SK-N-SH (cell line): ENCODE results near the gene SCTR. TPM values are rescaled to one million over a fixed set of nuclear protein-coding genes. Genes with fewer than 3 reads are reported as not detected.

Experiments used
- CTCF ChIA-PET: fragments of 300-600, 350-600 bp; formaldehyde crosslinking; extraction: SDS; loops from one replicate; lab custom pipeline; 2021; lab: Yijun Ruan, JAX
- POLR2A ChIA-PET: fragments of 350-600 bp; sonication (Branson Sonifier 250); formaldehyde crosslinking; extraction: SDS; loops from one replicate; lab custom pipeline; 2020; ENCODE audit warnings: antibody characterized with exemption, inconsistent platforms; lab: Yijun Ruan, JAX
- DNase-seq: peaks from one replicate; pipeline ENCODE4 v3.0.0; 2012
- H2AFZ ChIP-seq: fragments of 200-600 bp; sonication (generic); 2 replicates; pipeline ENCODE4 v1.8.1; 2016; ENCODE audit warnings: antibody characterized with exemption, mild to moderate bottlenecking, low read depth
- H3F3A ChIP-seq: fragments of 200-600 bp; sonication (generic); replicated peaks from 2 replicates; pipeline ENCODE3; 2016; ENCODE audit warnings: antibody characterized with exemption, mild to moderate bottlenecking; ENCODE audit not compliant: insufficient read depth
- H3K27ac ChIP-seq, 2 experiments: fragments of 200-500 bp in 1 of 2; fragments of 200-600 bp in 1 of 2; sonication (Bioruptor generic) in 1 of 2; sonication (generic), shearing (Covaris generic) in 1 of 2; 2 replicates each; pipeline versions ENCODE4 v1.5.1 to v1.6.1; 2014 to 2016; ENCODE audit warnings: low read depth in 2 of 2, inconsistent platforms in 1 of 2, low read length in 1 of 2, mild to moderate bottlenecking in 1 of 2, mixed read lengths in 1 of 2
- H3K27me3 ChIP-seq: fragments of 200-600 bp; sonication (generic), shearing (Covaris generic); 2 replicates; pipeline ENCODE4 v1.6.1; 2016; ENCODE audit warnings: mixed run types; ENCODE audit not compliant: insufficient read depth
- H3K36me3 ChIP-seq, 2 experiments: fragments of 200-500 bp in 1 of 2; fragments of 200-600 bp in 1 of 2; sonication (Bioruptor generic) in 1 of 2; sonication (generic) in 1 of 2; replicated peaks in 1 of 2; 2 replicates each; pipeline versions ENCODE3 to v1.5.1; 2014 to 2016; ENCODE audit warnings: low read length in 1 of 2, mild to moderate bottlenecking in 1 of 2; ENCODE audit not compliant: insufficient read depth in 2 of 2, control insufficient read depth in 1 of 2
- H3K4me1 ChIP-seq, 2 experiments: fragments of 200-500 bp in 1 of 2; fragments of 200-600 bp in 1 of 2; sonication (Bioruptor generic) in 1 of 2; sonication (generic), shearing (Covaris generic) in 1 of 2; 2 replicates each; pipeline versions ENCODE4 v1.5.1 to v1.6.1; 2014 to 2016; ENCODE audit warnings: low read depth in 1 of 2, low read length in 1 of 2, mixed run types in 1 of 2; ENCODE audit not compliant: insufficient read depth in 2 of 2, control insufficient read depth in 1 of 2
- H3K4me2 ChIP-seq: fragments of 200-600 bp; sonication (generic), shearing (Covaris generic); 2 replicates; pipeline ENCODE4 v1.6.1; 2017; ENCODE audit warnings: mixed run types
- H3K4me3 ChIP-seq, 2 experiments: fragments of 200-500 bp in 1 of 2; fragments of 200-600 bp in 1 of 2; sonication (Bioruptor generic) in 1 of 2; sonication (generic), shearing (Covaris generic) in 1 of 2; 2 replicates each; pipeline versions ENCODE4 v1.5.1 to v1.8.1; 2014 to 2016; ENCODE audit warnings: low read depth in 2 of 2, inconsistent platforms in 1 of 2, low read length in 1 of 2, mild to moderate bottlenecking in 1 of 2, mixed read lengths in 1 of 2, moderate library complexity in 1 of 2
- H3K79me2 ChIP-seq: fragments of 200-600 bp; sonication (generic); 2 replicates; pipeline ENCODE4 v1.8.1; 2017; ENCODE audit warnings: mild to moderate bottlenecking; ENCODE audit not compliant: insufficient read depth
- H3K9ac ChIP-seq: fragments of 200-600 bp; sonication (generic); 2 replicates; pipeline ENCODE4 v1.6.1; 2017; ENCODE audit warnings: mixed run types
- H3K9me2 ChIP-seq: fragments of 200-600 bp; sonication (generic); 2 replicates; pipeline ENCODE4 v1.6.1; 2017; ENCODE audit warnings: mixed run types
- H3K9me3 ChIP-seq: fragments of 200-600 bp; sonication (generic); 2 replicates; pipeline ENCODE4 v1.6.1; 2017; ENCODE audit warnings: mixed run types, mild to moderate bottlenecking, moderate library complexity
- H4K20me1 ChIP-seq: fragments of 200-600 bp; sonication (generic); 2 replicates; pipeline ENCODE4 v1.6.1; 2017; ENCODE audit warnings: mild to moderate bottlenecking, mixed run types; ENCODE audit not compliant: insufficient read depth
- CTCF ChIP-seq: fragments of 200-600 bp; sonication (generic); IDR thresholded peaks from 2 replicates; pipeline ENCODE4 v1.6.1; 2017; ENCODE audit warnings: antibody characterized with exemption, mild to moderate bottlenecking, moderate library complexity
- FOXJ3 ChIP-seq: sonication (generic); formaldehyde crosslinking; IDR thresholded peaks from 2 replicates; pipeline ENCODE4 v1.5.1; 2020; ENCODE audit warnings: mild to moderate bottlenecking, missing genetic modification reagents
- FOXM1 ChIP-seq: IDR thresholded peaks from 2 replicates; pipeline ENCODE4 v1.4.0; 2012; ENCODE audit warnings: low read depth, mild to moderate bottlenecking
- IRF3 ChIP-seq: fragments of 150-350 bp; IDR thresholded peaks from 2 replicates; pipeline ENCODE4 v1.6.1; 2016; ENCODE audit warnings: mild to moderate bottlenecking, low read depth, low read length
- JUND ChIP-seq: IDR thresholded peaks from 2 replicates; pipeline ENCODE4 v1.4.0; 2012
- NFIC ChIP-seq: IDR thresholded peaks from 2 replicates; pipeline ENCODE4 v1.4.0; 2012; ENCODE audit warnings: borderline replicate concordance
- NRF1 ChIP-seq: IDR thresholded peaks from 2 replicates; pipeline ENCODE4 v1.6.1; 2012; ENCODE audit warnings: low read depth, mild to moderate bottlenecking, low read length
- PBX3 ChIP-seq: IDR thresholded peaks from 2 replicates; pipeline ENCODE4; 2012
- RAD21 ChIP-seq: IDR thresholded peaks from 2 replicates; pipeline ENCODE4 v1.6.1; 2012; ENCODE audit warnings: mild to moderate bottlenecking, low read length
- RCOR1 ChIP-seq: fragments of 150-350 bp; IDR thresholded peaks from 2 replicates; pipeline ENCODE4 v1.6.1; 2017; ENCODE audit warnings: antibody characterized with exemption, low read length
- RFX5 ChIP-seq: IDR thresholded peaks from 2 replicates; pipeline ENCODE4 v1.6.1; 2012; ENCODE audit warnings: mild to moderate bottlenecking, improper control_type of control experiment, low read length
- SMC3 ChIP-seq: IDR thresholded peaks from 2 replicates; pipeline ENCODE4 v1.6.1; 2012; ENCODE audit warnings: low read depth, low read length, improper control_type of control experiment
- TAF1 ChIP-seq: IDR thresholded peaks from 2 replicates; pipeline ENCODE4 v1.6.1; 2012; ENCODE audit warnings: low read depth, mild to moderate bottlenecking, low read length, moderate library complexity, borderline replicate concordance
- TEAD4 ChIP-seq: IDR thresholded peaks from 2 replicates; pipeline ENCODE4 v1.4.0; 2012; ENCODE audit warnings: mild to moderate bottlenecking, borderline replicate concordance; ENCODE audit not compliant: insufficient read depth
- YY1 ChIP-seq: IDR thresholded peaks from 2 replicates; pipeline ENCODE4 v1.4.0; 2012; ENCODE audit warnings: low read depth, mild to moderate bottlenecking
- ZBTB33 ChIP-seq: IDR thresholded peaks from 2 replicates; pipeline ENCODE4 v1.4.0; 2012; ENCODE audit warnings: low read depth, borderline replicate concordance
- WGBS: methylation state at CpG from one replicate; pipeline ENCODE4 v1.1.6; 2017; ENCODE audit warnings: low lambda C conversion rate; 5-methylcytosine and 5-hydroxymethylcytosine counted together
- polyA plus RNA-seq, 3 experiments: library from polyadenylated mRNA; depleted of rRNA; stranded (reverse); fragments of >200 nt; gene quantifications; 2 replicates each; pipeline ENCODE4 v1.2.3, GENCODE V29; 2012
- TF ChIP-seq, protein P1 (sequence below): IDR thresholded peaks from 2 replicates; pipeline ENCODE4 v1.4.0; 2012; ENCODE audit warnings: low read depth

SCTR gene
- polyA plus RNA-seq, 1 of the 3 experiments (the other 2 are of a cell fraction) = not detected

GRCh38 chr2:119436993-119437772, 87.1 kb downstream of the SCTR start (continued):
- TF ChIP-seq CTCF (no peak), RFX5 (no peak), FOXM1 (no peak), JUND (no peak)

GRCh38 chr2:119435953-119436297, 88.4 kb downstream of the SCTR start:
- 93% methylated on average over 4 of the region's 7 CpGs for WGBS
- POLR2A ChIA-PET = no interaction called here
- no peak overlapping the region for H3K9ac ChIP-seq
- H3K9me3 ChIP-seq = no peaks in the 10 kb centered on the region
- no peaks in the 10 kb centered on the region for H3K9me2 ChIP-seq
- H2AFZ ChIP-seq = no peak overlapping the region
- no peaks in the 10 kb centered on the region for H4K20me1 ChIP-seq
- no peak overlapping the region for H3K4me2 ChIP-seq
- peaks cover 22% of the 10 kb centered on the region; the same call in 1 of the 2 replicates for H3K27me3 ChIP-seq
- no peak overlapping the region for H3K27ac ChIP-seq
- DNase-seq = no peak
- TF ChIP-seq NRF1 = no peak
- TF ChIP-seq, protein P1, sequence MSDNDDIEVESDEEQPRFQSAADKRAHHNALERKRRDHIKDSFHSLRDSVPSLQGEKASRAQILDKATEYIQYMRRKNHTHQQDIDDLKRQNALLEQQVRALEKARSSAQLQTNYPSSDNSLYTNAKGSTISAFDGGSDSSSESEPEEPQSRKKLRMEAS = no peak
- TF ChIP-seq RAD21 = no peak
- TF ChIP-seq FOXJ3 (CRISPR knock-in tag) = no peak
- no peak for TF ChIP-seq YY1
- no peak for TF ChIP-seq PBX3
- no peak for TF ChIP-seq TAF1
- no peak for TF ChIP-seq RCOR1
- no peak for TF ChIP-seq RFX5
- TF ChIP-seq SMC3 = no peak
- TF ChIP-seq TEAD4 = no peak
- no peak for TF ChIP-seq ZBTB33
- no peak for TF ChIP-seq IRF3
- TF ChIP-seq NFIC = no peak
- TF ChIP-seq, all 33 proteins: peak for 0
- Histone ChIP-seq H3F3A (no peaks in the 10 kb centered on the region), H3K36me3 (no peaks in the 10 kb centered on the region), H3K4me3 (no peak overlapping the region), H3K79me2 (no peaks in the 10 kb centered on the region), H3K4me1 (peaks cover 0 to 10% of the 10 kb centered on the region in 2 experiments; a peak in 2 of 4 replicates)
- CTCF ChIA-PET = interaction anchor here (2.9 kb wide), 1 partner anchor 40 kb away, joined by 18 read pairs; no protein-coding TSS in a partner anchor
